ENCODE measurements around the gene F3. TPM values are rescaled to one million over a fixed set of nuclear protein-coding genes. Genes with fewer than 3 reads are reported as not detected.

F3 gene
- polyA plus RNA-seq, 3 donors = 35.5 to 58.2 (median 38.1) TPM

DNA sequence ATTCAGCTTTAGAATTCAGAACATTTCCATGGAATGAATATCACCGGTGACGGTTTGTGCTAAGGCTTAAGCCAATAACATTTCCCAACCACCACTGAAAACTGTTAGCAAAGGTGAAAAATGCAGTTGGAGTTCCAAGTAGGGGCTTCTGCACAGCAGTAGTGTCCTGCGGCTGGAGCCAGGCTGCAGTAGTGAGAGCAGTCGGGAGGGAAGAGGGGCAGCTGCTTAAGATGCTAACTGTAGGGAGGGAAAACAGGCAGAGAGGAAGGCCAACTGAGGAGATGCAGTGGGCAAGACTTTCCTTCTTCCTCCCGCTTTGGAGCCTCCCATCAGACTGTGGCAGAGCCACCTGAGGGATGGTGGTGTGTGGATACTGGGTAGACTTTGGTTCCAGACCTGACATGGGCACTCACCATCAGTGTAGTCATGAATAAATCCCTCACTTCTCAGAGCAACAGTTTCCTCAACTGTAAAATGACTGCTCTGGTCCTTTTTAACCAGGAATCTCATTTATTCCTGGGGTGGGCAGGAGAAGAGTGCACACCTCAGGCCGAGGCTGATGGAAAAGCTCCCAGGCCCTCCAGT, 3.2 kb downstream of the F3 start:
- no peak for DNase-seq (ENCODE audit: extremely low read depth in 1 of 11, low read depth in 9 of 11, low spot score in 4 of 11)

DNA sequence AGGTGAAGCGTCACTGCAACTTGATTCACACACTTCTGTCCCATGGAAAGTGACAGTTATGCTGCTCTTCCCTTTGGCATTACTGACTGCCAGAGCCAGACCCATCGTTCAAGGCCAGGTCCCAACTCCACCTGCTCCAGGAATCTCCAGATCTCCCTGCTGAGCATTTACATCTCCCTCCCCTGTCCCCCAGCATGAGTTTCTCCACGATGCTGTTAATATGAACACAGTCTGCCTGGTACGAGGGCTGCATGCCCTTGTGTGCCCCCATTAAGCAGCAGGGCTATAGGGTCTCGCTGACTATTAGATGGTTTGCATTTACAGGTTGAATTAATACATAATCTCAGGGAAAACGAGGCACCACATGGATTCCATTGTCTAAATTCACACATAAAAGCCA, 4.3 kb downstream of the F3 start:
- no peak for DNase-seq (ENCODE audit: extremely low read depth in 1 of 11, low read depth in 9 of 11, low spot score in 4 of 11)

DNA sequence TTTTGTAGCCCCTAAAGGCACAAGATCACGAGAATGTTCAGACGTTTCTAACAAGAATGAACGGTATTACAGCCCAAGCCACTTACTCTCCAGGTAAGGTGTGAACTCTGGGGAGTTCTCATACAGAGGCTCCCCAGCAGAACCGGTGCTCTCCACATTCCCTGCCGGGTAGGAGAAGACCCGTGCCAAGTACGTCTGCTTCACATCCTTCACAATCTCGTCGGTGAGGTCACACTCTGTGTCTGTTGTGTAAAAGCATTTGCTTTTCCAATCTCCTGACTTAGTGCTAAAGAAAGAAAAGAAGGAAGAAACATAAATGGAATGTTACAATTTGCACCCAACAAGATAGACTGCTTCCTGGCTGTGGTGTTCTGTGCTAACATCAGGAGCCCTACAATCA, 5.7 kb downstream of the F3 start:
- DNase-seq (ENCODE audit: extremely low read depth in 1 of 11, low read depth in 9 of 11, low spot score in 4 of 11) = no peak

DNA sequence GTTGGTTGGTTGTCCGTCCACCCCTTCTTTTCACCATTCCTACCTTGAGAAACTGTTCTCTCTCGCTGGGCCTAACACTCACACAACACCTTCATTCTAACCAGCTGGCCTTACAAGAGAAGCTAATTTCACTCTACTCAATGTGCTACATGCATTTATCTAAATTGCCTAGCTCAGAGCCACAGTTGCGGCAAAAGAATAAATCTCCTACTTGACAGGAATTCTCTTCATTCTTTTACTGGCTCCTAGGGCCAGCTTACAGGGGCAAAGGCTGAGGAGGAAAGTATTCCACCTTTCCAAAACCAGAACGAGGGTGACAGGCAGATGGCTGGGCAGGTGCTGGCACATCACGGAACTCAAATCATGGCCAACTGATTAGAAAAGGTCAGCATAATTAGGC, 6.5 kb downstream of the F3 start:
- DNase-seq (ENCODE audit: extremely low read depth in 1 of 11, low read depth in 9 of 11, low spot score in 4 of 11) = no peak

DNA sequence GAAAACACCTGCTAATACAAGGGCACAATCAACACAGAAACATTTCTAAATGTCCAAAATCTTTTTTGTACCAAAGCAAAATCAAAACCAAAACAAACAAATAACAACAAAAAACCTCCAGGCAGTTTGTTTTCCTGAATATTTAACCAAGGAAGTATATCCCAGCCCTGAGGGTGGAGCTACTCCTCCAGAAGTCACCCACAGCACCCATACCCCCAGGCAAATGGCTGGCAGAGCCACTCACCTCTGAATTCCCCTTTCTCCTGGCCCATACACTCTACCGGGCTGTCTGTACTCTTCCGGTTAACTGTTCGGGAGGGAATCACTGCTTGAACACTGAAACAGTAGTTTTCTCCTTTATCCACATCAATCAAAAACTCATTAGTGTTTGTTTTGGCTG, 9.5 kb downstream of the F3 start:
- no peak for DNase-seq (ENCODE audit: extremely low read depth in 1 of 11, low read depth in 9 of 11, low spot score in 4 of 11)

DNA sequence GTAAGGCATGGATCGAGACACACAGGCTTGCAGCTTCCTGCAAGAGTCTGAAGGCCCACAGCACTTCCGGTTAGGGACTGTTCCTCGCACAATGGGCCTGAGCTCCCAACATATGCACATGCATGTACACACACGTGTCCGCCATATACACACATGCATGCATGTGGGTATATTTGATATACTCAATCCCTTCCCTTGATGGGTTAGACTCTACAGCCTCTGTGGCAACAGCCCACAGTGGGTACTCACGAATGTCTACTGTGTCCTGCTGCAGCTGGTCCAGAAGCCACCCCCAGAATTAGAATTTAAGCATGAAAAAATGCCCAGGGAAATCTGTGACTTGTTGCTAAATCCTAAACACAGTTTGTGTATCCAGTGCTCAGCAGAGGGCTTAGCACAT, 9.9 kb downstream of the F3 start:
- DNase-seq (ENCODE audit: extremely low read depth in 1 of 11, low read depth in 9 of 11, low spot score in 4 of 11) = no peak

DNA sequence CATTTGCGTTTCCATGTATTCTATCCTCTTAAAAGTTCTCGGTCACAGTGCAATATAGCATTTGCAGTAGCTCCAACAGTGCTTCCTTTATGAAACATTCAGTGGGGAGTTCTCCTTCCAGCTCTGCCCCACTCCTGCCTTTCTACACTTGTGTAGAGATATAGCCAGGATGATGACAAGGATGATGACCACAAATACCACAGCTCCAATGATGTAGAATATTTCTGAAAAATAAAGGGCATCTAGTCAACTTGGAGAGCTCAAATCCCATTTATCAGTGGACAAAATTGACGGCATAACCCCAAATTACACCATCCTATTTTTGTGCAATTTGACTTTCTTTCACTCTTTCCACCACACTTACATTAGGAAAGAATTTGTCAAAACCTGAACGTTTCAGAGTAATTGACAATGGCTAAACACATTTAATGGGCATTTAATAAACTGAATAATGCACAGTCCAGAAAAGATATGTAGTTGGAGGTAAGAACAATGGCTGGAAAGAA, 11.1 kb downstream of the F3 start:
- no peak for DNase-seq (ENCODE audit: extremely low read depth in 1 of 11, low read depth in 9 of 11, low spot score in 4 of 11)

DNA sequence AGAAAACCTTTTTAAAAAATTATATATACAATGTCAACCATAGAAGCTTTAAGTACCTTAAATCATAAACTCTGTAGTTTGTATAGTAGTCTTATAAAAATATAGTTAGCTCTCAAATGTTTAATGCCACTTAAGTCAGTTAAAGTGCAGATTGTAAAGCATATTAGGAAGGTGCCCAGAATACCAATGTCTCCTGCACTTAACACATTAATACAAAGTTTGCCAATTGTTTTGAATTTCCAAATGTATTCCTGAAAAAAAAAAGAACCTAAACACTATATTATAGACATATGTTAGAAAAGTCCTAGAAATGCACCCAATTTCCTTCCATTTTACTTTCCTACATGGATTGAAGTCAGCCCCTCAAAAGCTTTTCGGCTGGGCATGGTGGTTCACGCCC, 12.1 kb downstream of the F3 start:
- no peak for DNase-seq (ENCODE audit: extremely low read depth in 1 of 11, low read depth in 9 of 11, low spot score in 4 of 11)

DNA sequence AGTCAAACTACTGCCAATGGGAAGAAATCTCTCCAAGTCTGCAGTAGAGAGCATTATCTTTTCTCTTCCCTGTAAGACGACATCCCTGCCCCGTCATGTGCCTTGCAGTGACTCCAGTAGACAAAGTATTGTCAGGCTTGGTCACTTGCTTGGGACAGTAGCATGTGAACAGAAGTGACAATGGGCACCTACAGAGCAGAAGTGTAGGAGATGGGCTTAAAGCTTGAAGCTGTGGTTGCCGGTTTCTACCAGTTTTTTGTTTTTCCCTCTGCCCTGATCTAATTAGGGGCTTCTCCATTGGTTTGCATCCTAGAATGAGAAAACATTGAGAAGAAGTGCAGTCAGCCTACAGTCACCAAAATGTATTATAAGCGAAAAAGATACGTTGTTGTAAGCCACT, 12.7 kb downstream of the F3 start:
- no peak for DNase-seq (ENCODE audit: extremely low read depth in 1 of 11, low read depth in 9 of 11, low spot score in 4 of 11)

DNA sequence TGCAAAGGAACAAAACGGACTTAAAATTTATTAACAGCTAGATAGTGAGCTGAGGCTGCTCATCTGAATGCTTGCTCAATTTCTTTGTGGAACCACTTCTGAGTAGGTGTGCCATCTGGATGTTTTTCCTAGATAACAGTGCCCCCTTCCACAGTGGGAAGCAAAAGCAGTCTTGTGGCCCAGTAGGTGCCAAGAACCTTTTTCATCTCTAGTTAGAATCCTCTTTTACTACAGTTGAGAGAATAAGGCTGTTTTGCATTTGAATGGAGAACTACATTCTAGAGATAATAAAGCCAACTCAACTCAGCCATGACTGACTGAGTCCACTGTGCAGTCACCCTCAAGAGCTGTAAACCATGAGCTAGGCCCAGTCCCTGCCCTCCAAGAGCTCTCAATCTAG, 13.3 kb downstream of the F3 start:
- DNase-seq (ENCODE audit: extremely low read depth in 1 of 11, low read depth in 9 of 11, low spot score in 4 of 11) = no peak

DNA sequence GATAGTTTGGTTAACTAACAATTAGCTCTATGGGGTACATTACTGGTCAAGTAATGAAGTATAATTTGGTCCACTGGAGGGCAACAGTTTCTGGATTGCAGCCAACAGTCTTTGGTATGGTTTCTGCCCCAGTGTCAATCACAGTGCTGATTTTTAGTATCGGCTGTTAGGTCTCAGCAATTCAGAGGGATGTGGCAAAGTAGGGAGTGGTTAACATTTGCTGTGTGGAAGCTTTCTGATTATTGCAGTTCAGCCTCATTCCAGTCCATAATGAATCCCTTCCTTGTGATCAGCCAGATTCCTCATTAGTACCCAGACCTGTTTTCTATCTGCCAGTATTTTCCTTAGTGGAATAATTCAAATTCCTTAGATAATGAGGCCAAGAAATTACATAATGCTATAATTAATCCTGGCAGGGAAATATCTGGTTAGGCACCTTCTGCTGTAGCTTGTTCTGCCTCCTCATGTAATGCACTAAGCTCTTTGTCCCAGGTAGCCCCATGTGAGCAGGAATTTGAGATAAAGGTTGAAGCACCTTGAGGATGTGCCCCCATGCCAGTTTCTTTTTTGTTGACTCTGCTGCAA, 14.0 kb downstream of the F3 start:
- no peak for DNase-seq (ENCODE audit: extremely low read depth in 1 of 11, low read depth in 9 of 11, low spot score in 4 of 11)

DNA sequence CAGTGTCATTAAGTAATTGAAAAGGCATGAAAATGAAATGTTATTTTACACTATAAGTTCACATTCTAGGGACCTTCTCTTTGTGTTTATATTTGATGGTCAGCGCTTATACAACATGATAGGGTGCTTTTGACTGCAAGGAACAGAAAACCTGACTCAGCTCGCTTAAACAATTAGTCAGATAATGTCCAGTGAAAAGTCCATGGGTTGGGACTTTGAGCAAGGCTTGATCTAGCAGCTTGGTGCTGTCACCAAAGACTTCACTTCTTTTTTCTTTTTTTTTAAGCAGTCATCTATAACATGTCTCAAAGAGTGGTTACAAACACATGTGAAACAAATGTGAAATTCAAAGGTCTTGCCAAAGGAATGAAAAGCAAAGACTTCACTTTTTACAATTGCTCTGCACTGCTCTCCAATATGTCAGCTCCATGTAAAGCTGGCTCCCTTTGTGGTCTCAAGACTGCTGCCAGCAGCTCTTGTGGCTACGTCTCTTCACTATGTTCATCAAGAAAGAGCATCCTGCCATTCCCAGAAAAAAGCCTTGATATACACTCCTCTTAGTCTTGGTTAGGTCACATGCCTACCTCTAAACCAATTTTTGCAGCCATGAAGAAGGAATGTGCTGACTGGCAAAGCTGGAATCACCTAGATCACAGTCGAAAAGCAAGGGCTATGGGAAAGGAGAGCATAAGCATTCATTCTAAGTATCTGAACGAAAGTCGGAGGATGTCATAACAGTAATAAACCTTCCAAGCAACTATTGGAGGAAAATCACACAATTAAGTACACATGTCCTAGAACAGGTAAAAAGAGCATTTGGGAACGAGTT, 15.2 kb downstream of the F3 start:
- no peak for DNase-seq (ENCODE audit: extremely low read depth in 1 of 11, low read depth in 9 of 11, low spot score in 4 of 11)

DNA sequence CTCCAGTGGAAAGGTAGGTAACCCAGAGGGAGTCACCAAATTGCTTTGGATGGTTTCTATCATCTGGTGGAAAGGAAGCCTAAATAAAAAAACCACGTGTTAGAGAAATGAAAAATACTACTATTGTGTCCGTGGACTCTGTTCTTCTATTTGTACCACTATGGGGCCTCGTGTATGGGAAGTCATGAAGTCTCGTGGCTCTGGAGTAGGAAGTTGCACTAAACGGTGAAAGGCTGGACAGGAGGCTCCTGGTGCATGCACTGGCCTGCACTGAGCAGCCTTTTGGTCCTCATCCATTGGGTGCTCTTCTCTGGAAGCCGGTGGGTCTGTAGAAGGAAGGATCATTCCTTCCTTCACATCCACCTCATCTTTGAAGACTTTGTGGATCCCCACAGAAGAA, 17.0 kb downstream of the F3 start:
- DNase-seq (ENCODE audit: extremely low read depth in 1 of 11, low read depth in 9 of 11, low spot score in 4 of 11) = no peak

DNA sequence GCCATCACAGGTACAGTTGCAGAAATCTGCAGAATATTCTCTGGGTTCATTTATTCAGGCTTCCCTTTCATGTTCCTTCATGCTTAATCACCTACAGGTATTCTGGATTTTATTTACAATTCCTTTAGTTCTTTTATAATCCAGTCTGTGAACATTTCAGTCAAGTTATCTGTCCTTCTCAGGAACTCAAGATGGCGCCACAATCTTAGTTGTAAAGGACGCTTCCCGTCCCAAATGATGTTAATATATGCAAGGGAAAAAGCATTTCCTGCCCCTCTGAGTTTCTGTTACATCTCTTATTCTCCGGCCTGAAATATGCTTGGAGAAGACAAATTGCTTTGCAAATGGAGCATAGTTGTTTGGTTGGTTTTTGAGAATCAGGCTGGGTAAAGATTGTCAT, 19.3 kb downstream of the F3 start:
- peak in 4 of 11 donors; percentile 29 to 46 (median 38) for DNase-seq (ENCODE audit: extremely low read depth in 1 of 11, low read depth in 9 of 11, low spot score in 4 of 11)

DNA sequence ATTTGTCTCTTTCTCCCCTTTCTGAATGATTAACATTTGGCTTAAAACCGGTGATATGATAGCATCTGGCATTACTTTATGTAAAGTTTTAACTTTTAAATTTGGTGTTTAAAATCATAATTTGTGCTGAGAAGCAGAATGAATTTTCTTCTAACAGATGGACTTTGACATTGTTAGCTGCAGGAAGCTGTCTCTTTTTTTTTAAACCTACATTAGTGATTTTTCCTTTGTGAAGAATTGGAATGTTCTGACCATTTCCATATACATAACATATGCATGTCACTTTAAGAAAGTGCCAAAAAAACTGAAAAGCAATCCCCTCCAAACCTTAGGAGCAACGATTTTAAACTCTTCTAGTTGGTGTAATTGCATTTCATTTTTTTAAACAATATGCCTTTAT, 22.2 kb downstream of the F3 start:
- no peak for DNase-seq (ENCODE audit: extremely low read depth in 1 of 11, low read depth in 9 of 11, low spot score in 4 of 11)

DNA sequence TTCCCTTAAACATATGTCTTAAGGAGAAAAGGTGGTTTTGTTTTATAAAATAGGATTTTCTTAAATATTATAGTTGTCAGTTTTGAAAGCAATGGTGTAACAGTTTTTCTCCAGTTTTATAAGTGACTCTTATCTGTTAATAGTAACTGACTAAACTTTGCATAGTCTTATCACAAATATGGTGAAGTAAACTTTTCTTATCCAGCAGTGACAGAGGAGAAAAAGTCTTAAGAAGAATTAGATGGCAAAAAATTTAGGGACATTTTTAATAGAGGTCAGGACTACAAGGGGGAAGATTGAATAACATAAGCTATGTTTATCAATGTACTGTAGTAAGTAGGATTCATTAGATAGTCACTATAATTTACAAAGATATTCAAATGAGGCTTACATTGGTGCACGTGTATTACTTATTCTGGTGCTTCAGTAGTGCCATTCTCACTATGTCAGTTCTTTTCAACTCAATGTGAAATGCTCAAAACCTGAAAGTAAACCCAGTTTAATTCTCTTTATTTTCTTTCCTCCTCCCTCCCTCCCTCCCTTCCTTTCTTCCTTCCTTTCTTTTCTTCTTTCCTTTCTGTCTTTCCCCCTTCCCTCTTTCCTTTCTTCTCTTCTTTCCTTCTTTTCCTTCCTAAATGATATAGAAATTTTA, 26.1 kb downstream of the F3 start:
- no peak for DNase-seq (ENCODE audit: extremely low read depth in 1 of 11, low read depth in 9 of 11, low spot score in 4 of 11)

DNA sequence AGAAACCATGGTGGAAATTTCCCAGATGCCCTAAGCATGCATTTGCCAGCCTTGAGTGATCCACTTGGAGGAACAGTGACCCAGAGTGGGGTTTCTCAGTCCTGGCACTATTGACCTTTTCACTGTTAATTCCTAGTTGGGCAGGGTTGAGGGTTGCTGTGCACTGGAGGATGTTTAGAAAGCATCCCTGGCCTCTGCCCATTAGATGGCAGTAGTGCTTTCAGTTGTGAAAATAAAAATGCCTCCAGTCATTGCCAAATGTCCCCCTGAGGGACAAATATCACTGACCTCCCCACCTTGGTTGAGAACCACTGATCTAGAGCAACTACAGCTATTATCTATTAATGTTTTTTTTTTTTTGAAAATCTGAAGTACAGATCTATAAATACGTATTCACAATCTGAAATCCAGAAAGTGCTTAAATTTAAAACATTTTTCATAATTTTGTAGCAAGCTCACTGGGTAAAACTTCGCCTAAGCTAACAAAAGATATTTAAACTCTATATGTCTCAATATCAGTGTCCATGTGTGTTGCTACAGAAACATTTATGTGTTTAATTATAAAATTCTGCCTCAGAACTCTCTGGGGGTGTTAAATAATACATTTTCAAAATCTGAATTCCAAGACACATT, 27.3 kb downstream of the F3 start:
- peak in 2 of 11 donors; percentile 14 to 27 for DNase-seq (ENCODE audit: extremely low read depth in 1 of 11, low read depth in 9 of 11, low spot score in 4 of 11)

DNA sequence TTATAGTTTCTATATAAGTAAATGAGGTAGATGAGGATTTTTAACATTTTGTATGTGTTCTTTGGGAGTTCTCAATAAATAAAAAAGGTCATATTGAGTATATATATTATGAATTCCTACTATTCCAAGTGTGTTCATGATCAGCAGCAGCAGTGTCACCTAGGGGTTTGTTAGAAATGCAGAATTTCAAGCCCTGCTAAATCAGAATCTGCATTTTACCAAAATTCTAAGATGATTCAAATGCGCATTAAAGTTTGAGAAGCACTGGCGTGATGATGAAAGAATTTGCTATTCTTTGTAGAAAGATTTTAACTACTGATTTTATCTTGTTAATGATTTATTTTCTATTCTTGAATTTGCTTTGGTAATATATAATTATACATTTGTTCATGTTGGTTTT, 28.7 kb downstream of the F3 start:
- no peak for DNase-seq (ENCODE audit: extremely low read depth in 1 of 11, low read depth in 9 of 11, low spot score in 4 of 11)

DNA sequence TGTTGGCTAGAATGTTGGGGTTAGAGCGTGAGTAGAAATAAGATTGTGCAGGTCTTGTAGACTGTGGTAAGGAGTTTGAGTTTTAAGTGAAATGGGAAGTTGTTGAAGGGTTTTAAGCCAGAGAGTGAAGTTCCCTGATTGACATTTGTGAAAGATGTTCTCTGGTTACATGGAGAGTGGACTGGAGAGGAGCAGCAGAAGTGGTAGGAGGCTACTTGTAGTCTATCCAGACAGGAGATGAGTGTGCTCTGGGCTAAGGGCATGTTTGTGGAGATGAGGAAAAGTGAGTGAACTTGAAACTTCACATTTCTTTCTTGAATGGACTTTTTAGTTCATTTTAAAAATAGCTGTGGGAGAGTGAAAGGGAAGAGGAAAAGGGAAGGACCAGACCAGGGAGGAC, 37.0 kb downstream of the F3 start:
- no peak for DNase-seq (ENCODE audit: extremely low read depth in 1 of 11, low read depth in 9 of 11, low spot score in 4 of 11)

DNA sequence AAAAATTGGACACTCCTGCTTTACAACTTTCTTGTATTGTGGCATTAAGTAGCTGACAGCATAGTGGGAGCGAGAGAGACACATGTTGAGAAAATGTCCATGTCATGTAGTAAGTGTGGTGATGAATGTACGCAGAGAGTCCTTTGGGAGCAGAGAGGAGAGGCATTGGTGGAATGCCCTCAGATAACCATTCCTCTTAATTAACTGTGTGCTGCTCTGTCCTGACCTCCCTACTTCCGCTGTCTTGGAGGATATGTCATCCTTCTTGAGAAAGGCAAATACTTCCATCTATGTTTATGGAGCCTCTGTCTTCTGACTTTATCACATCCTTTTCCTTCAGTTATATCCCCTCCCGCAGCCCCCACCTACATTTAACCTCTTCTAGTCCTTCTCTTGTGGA, 38.4 kb downstream of the F3 start:
- no peak for DNase-seq (ENCODE audit: extremely low read depth in 1 of 11, low read depth in 9 of 11, low spot score in 4 of 11)
